ENCODE results near the gene CCDC192.

Gene CCDC192

DNA sequence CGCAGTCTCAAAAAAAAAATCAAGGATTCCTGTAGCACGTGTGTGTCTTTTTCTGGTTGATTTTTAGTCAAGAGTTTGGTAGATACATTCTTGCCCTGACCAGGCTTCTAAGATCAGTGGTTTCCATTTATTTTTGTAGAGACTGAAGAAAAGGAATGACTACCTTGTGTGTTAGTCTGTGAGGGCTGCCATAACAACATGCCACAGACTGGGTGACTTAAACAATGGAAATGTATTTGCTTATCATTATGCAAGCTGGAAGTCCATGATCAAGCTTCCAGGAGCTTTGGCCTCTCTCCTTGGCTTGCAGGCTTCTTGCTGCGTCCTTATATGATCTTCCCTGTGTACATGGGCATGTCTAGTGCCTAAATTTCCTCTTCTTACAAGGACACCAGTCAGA, 127.0 kb downstream of the CCDC192 start:
- CTCF ChIA-PET: no interaction called here
- POLR2A ChIA-PET: no interaction called here
- no peak for TF ChIP-seq FOXM1 (IDR thresholded peaks at IDR 0.05; ENCODE audit: borderline replicate concordance)
- no peak for TF ChIP-seq HDGF (IDR thresholded peaks at IDR 0.05; ENCODE audit: borderline replicate concordance)
- no peak for TF ChIP-seq TARDBP (IDR thresholded peaks at IDR 0.05)
- TF ChIP-seq BHLHE40 (IDR thresholded peaks at IDR 0.05; ENCODE audit: borderline replicate concordance): no peak
- TF ChIP-seq CTBP1 (IDR thresholded peaks at IDR 0.05; ENCODE audit: borderline replicate concordance): no peak
- no peak for TF ChIP-seq SUZ12 (IDR thresholded peaks at IDR 0.05)
- no peak for TF ChIP-seq ELF4 (IDR thresholded peaks at IDR 0.05)
- no peak for TF ChIP-seq NFRKB (IDR thresholded peaks at IDR 0.05)
- DNase-seq (ENCODE audit: extremely low spot score): no peak

GRCh38 chr5:127830829-127831598, 127.8 kb downstream of the CCDC192 start:
- ChIA-PET CTCF (no interaction called here), POLR2A (no interaction called here)
- DNase-seq (ENCODE audit: extremely low spot score): no peak
- no peak for TF ChIP-seq TARDBP (IDR thresholded peaks at IDR 0.05)

- no peak for TF ChIP-seq SUZ12 (IDR thresholded peaks at IDR 0.05)
- TF ChIP-seq TARDBP (IDR thresholded peaks at IDR 0.05): no peak
- TF ChIP-seq PKNOX1 (IDR thresholded peaks at IDR 0.05): no peak
- TF ChIP-seq FOXM1 (IDR thresholded peaks at IDR 0.05; ENCODE audit: borderline replicate concordance): no peak
- no peak for TF ChIP-seq FOXA1 (IDR thresholded peaks at IDR 0.05)
- no peak for DNase-seq (ENCODE audit: extremely low spot score)
- CTCF ChIA-PET: interaction anchor here (0.5 to 0.9 kb wide), 2 partner anchors 11 to 305 kb away, joined by 5 read pairs; no protein-coding TSS in a partner anchor
- POLR2A ChIA-PET: interaction anchor here (0.8 kb wide), 1 partner anchor 19 kb away, joined by 4 read pairs; no protein-coding TSS in a partner anchor
Observed at GRCh38 chr5:127832067-127832466, 128.9 kb downstream of the CCDC192 start.

- ChIA-PET CTCF (interaction anchor here (0.6 kb wide), 1 partner anchor 16 kb away, joined by 3 read pairs; no protein-coding TSS in a partner anchor), POLR2A (no interaction called here)
- TF ChIP-seq L3MBTL2 (conservative IDR thresholded peaks at IDR 0.05) (no peak), FOXK2 (IDR thresholded peaks at IDR 0.05) (no peak), CTBP1 (IDR thresholded peaks at IDR 0.05; ENCODE audit: borderline replicate concordance) (no peak), PKNOX1 (IDR thresholded peaks at IDR 0.05) (peak; percentile 92), LEF1 (IDR thresholded peaks at IDR 0.05; ENCODE audit: borderline replicate concordance) (no peak), NFRKB (IDR thresholded peaks at IDR 0.05) (no peak)
- no peak for DNase-seq (ENCODE audit: extremely low spot score)
Observed at GRCh38 chr5:127834094-127834531, 130.9 kb downstream of the CCDC192 start.

DNA sequence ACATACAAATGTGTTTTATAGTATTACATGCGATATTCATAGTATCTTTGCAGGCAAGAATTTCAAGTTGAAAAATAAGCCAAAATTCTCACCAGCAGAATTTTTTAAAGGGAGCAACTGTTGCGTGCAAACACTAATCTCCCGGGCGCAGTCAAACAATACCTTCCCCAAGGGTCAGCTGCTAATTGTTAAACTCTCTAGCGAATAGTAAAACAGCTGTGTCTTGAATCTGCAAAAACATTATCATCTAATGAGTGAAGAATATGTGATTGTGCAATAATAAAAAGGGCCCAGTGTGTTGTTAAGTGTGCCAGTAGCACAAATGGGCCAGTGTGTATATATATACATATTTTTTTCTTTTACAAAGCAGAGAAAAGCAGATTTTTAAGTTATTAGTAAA, 131.4 kb downstream of the CCDC192 start:
- POLR2A ChIA-PET: no interaction called here
- no peak for DNase-seq (ENCODE audit: extremely low spot score)
- peak; percentile 91 for TF ChIP-seq ARNT (IDR thresholded peaks at IDR 0.05)
- TF ChIP-seq FOXK2 (IDR thresholded peaks at IDR 0.05): no peak
- CTCF ChIA-PET: no interaction called here

DNA sequence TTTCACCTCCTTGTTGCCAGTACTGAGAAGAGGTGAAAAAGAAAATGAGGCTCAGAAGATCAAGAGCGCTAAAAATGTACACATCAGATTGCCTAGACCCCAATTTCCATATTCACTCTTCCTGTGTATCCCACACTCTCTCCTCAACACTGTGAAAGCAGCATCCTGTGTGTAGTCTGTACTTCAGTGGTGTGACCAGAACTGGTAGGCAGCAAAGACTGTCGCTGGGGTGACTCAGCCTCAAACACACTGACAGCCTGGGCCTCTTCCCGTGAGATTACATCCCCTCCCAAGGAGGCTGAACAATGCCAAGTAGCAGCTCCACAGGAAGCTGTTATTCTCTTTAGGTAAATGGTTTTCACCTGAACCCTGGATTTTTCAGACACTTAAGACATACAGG, 135.5 kb downstream of the CCDC192 start:
- DNase-seq (ENCODE audit: extremely low spot score): no peak
- ChIA-PET CTCF (no interaction called here), POLR2A (no interaction called here)
- no peak for TF ChIP-seq SUZ12 (IDR thresholded peaks at IDR 0.05)
- TF ChIP-seq FOXA1 (IDR thresholded peaks at IDR 0.05): no peak
- no peak for TF ChIP-seq ZNF384 (IDR thresholded peaks at IDR 0.05)
- TF ChIP-seq L3MBTL2 (conservative IDR thresholded peaks at IDR 0.05): no peak
- TF ChIP-seq FOXM1 (IDR thresholded peaks at IDR 0.05; ENCODE audit: borderline replicate concordance): no peak
- TF ChIP-seq TARDBP (IDR thresholded peaks at IDR 0.05): no peak
- no peak for TF ChIP-seq FOXK2 (IDR thresholded peaks at IDR 0.05)

- TF ChIP-seq PKNOX1 (IDR thresholded peaks at IDR 0.05) (no peak), CTBP1 (IDR thresholded peaks at IDR 0.05; ENCODE audit: borderline replicate concordance) (no peak), LEF1 (IDR thresholded peaks at IDR 0.05; ENCODE audit: borderline replicate concordance) (no peak), ELF4 (IDR thresholded peaks at IDR 0.05) (no peak), ZNF384 (IDR thresholded peaks at IDR 0.05) (no peak)
- ChIA-PET POLR2A (no interaction called here), CTCF (no interaction called here)
- DNase-seq (ENCODE audit: extremely low spot score): no peak
Observed at GRCh38 chr5:127839072-127839471, 135.9 kb downstream of the CCDC192 start.

Measured in HEK293T (cell line).